ENCODE measurements around the gene SFMBT1.

Gene SFMBT1

DNA sequence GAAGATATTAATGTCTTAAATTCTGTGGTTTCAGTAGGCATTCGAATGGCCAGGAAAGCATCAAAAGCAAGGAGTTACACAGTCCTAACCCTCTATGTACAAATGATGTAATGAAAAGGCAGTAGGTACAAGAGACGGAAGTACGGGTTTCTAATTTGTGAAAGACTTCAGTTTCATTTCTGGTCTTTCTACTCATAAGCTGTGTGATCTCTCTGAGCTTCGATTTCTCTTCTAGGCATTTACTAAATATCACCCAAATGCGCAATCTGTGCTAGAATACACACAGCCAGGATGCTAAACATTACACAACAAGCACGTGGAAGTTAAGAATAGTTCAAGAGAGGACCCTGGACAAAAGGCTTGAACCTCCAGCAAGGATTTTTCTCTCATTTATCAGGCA is 130.6 kb downstream of the SFMBT1 start:
- DNase-seq = no peak

DNA sequence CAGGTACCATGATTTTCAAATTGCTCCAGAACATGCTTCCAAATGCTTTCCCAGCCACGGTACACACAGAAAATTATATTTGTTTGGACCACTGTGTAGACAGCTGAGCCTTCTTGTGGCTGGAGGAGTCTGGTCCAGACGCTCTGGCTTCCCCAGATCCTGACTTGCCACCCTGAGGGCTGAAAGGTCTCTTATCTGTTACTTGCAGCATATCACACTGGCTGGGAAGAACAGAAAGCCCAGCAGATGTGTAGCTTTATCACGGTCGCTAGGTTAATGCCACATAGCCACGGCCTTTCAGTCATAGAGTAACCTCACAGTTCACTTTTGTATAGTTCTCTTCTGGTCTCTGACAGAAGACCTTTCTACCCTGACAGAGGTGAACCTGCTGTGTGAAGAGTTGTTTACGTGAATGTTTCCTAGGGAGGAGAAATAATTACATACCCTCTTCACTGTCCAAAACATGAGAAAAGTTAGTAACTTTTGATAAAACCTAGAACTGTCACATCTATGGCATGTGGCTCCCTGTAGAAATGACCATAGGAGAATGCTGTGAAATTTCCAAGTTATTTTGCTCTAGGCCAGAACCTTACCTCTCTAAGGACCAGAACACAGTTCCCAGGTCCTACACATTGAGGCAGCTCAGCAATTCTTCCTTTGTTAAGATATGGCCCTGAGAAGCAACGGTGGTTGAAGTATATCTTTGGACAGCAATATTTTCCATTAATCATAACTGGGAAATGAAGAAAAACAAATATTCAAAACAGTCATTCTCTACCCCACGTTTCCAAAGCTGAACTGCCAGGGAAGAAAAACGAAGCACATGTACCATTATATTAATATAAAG is 132.8 kb downstream of the SFMBT1 start:
- no peak for DNase-seq

DNA sequence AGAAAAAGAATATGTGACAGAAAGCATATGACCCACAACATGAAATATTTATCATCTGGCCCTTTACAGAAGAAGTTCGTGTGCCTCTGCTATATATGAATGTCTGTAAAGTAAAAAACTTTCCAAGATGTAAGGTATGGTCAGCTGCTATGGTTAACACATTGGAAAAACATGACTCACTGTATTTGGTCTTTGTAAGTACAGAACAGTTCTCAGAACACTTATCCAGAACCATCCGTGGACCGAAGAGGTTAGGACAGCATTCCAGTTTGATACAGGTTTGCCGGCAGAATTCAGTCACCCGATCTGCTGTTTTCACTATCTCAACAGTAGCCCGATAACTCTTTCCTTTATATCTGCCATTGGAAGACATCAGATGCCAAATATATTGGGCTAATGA is 135.1 kb downstream of the SFMBT1 start:
- no peak for DNase-seq

DNA sequence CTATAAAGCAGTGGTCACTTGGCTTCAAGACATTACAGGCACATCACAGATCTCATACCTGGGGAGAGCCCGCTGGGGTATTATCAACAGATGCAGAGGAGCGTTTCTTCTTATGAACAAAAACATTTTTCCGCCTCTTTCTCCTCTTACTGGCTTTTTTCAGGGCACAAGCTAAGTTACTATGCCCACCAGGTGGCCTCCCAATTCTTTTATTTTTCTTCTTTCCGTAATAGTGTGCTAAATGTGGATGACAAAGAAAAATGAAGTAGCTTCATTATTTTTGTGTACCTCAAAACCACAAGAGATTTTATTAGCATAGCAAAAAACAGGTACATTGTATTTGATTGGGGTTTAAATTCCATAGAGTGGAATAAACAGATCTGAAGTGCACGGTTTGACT is 138.4 kb downstream of the SFMBT1 start:
- no peak for DNase-seq

DNA sequence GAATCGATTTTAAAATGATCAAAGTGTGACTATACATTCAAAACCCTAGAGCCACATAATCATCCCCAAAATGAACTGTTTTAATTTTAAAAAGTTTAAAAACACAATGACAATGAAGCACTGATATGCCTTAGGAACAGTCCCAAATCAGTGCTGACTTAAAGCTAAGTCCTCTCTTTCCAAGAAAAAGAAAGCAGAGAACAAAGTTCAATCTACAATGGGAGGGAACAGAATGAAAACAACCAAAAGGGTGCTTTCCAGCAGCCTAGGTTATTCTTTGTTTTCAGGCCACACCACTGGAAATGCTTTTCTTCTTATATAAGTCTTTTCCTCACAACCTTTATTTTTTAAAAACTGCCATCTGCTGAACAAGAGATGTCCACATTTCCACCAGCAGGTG is 141.3 kb downstream of the SFMBT1 start:
- no peak for DNase-seq

DNA sequence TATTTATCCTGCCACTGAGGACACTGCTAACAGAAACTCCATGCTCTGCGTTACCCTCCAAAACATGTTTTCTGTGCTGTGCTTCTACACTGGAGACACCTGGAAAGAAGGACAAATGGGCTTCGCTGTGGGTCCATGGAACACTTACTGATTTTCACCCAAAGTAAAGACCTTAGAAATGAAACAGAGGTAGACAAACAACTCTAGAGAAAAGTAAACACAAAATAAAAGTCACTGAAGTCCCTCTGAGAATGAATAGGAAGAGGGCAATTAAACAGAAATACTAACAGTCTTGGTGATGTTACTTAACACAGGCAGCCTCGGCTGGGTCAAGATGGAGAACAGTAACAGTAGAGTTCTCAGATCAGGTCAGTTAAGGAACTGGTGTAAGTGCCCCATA is 141.9 kb downstream of the SFMBT1 start:
- no peak for DNase-seq

DNA sequence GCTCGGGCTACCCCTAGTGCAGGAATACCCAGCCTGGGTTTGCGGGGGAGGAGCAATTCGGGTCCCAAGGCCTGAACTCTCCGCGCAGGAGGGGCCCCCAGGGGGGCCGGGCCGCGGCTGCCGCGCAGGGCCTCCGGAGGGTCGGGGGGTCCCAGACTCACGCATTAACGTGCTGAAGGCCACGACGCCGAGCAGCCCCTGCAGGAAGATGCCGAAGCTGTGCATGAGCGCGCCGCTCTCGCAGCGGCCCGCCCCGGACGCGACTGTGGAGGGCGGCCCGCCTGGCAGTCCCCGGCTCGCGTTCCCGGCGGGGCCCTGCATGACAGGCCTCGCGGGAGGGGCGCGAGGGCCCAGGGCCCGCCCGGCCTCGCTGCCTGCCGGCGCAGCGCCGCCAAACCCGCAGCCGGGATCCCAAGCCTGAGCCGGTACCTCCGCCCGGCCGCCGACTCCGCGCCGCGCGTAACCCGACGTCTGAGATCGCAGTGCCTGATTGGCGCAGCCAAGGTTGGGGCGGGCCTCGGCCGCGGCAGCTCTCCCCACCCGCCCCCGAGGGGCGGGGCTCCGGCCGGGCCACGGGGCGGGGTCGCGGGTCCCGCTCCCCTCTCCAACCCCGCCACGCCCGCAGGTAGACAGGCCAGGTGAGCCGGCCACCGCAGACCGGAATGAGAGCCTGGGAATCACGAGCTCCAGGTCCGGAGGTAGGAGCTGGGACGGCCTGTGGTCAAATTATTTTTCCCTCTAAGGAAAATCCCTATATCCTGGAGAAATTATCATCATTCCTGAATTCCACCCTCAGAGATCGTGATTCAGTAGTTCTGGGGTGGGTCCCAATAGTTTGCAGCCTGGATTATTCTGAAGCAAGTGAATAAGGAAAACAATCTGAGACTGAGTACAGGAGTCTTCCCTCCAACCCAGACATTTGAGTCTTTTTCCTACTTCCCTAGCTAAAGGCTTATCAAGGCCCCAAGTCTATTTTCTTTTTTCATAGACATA is 148.4 kb downstream of the SFMBT1 start, which contains the start of gene STIMATE:
TSS of gene STIMATE (minus strand) at position 419 of the 993 bp plus-strand sequence. CDS start at position 321, 98 bp downstream.
- DNase-seq = peak; percentile 85 to 92

DNA sequence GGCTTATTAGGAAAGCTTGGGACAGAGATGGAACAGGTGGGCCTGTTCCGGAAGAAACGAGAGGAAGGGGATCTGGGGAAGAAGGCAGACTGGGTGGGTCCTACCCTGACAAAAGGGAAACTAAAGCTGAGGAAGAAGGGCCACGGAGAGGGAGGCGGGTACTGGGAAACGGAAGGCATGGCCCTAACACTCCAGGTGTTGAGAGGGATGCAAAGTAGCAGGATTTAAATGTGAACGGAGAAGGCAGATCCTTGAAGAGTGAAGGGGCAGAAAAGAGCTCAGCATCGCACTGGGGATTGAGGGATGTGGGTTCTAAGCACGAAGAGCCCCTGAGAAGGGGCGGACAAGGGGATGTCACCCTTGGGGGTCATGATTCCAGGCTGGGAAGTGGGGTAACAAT is 149.3 kb downstream of the SFMBT1 start:
- no peak for DNase-seq

DNA sequence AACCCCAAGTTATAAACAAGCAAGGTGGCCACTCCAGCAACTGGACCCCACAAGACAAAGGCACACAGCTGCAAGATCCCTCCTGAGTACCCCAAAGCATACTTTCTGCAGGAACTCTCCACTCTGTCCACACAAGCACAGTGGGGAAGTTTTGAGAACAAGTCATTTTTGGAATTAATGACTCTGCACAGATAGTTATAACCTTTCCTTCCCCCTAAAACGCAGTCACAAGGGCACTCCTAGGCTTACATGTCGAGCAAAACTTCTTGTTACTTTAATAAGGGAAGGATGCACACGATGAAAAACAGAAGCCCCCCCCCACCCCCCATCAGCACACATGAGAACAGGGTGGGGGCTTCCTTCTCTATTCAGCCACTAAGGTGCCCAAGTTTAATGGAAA is 149.7 kb downstream of the SFMBT1 start:
- no peak for DNase-seq

DNA sequence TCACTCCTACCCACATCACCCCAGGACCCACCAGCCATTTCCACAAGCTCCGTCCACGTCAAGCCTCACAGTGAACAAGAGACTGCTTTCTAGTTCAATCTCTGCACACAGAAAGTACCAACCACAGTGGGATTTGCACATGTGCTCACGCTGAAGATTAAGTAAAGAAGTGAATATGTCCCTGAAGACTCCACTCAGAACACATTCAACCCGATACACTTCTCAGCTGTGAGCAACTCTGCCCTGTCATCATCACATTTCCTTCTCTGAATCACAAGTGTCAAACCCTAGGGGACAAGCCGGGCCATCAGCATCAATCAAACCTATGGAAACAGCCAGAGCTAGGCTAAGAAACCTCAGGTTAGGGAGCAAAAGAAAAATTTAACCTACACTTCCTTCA is 150.5 kb downstream of the SFMBT1 start:
- no peak for DNase-seq

DNA sequence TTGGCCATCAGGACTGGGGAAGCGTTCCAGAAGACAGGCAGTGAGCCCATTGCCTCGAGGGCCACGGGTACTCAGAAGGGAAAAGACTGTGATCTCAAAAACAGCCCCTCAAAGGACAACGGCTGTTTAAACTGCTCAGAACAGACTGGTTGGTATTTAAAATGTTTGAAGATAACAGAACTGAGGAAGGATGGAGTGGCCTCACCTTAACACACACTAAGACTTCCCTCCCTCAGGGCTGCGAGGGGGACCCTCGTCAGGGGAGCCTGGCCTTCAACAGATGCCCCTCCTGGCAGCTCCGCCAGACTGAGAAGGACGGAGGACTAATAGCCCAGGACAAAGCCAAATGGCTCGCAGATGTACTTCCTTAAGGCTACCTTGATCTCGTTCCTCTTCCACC is 151.1 kb downstream of the SFMBT1 start:
- no peak for DNase-seq

DNA sequence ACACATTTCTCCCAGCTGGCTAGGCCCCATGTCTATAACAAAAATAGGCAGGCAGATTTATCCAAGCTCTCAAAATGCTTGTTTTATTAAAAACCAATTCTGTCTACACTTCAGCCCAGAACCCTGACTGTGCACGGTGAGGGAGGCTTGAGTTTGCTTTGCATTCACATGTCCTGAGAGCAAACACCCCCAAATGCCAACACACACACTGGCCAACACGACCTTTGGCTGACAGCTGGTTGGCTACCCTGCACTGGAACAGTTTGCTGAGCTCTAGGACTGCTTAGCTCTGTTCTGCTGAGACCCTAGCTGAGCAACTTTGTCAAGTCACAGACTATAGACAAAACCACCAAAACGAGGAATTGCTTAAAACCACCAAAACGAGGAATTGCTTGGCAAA is 152.2 kb downstream of the SFMBT1 start:
- DNase-seq = no peak

DNA sequence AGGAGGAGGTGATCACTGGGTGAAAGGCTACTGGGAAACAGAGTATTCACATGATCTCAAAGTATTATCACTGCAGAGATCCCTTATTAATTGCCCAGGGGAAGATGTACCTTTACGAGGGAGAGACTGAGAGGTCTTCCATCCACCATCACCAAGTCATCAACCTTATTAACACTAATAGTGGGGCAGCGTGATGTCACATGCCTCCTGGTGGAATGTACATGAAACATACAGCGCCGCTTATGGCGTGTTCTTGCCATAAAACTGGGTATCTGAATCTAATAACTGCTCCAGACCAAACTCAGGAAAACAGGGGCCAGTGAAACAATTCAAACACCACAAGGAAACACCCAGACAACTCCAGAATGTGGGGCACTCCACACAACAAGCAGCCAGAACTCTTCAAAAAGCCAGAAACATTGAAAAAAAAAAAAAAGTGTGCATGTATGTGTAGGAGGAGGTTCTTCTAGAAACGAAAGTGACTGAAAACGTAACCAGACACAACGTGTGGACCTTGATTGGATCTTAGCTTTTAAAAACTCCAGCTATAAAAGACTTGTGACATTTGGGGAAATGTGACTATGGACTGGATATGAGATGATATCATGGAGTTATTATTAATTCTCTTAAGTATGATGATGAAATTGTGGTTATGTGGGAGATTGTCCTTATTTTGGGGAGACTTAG is 153.1 kb downstream of the SFMBT1 start:
- DNase-seq = peak; percentile 38 to 83

DNA sequence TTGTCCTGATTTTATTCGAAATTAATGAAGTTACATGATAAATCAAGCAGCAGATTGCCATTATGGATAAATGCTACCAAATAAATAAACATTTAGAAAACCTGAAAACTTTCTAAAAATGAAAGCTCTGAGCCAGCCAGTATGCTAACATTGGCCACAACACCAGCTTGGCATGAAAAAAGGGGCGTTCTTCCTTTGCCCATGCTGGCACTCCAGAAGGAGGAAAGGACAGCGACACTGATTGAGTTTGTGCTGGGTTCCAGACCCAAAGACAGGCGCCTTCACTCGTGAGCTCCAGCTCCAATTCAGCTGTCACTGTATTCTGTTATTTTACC is 153.6 kb downstream of the SFMBT1 start:
- DNase-seq = no peak

DNA sequence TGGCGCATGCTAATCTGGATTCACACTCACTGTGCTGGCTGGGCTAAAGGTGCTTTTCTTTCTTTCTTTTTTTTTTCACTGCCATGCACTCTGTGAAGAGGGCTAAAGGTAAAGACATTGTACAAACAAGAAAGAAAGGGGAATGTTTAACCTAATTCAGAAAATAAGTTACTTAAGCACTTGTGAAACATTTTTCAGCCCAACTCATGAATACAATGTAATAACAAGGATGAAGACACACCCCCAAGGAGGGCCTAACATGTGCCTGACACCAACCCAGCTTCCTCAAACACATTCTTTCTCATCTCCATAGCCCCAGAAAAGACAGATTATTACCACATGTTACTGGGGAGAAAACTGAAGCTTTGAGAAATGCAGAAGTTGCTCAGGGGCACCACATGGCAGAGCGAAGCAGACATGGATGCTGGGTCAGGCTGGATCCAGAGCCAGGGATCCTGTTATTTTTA is 154.2 kb downstream of the SFMBT1 start:
- peak; percentile 33 to 52 for DNase-seq

DNA sequence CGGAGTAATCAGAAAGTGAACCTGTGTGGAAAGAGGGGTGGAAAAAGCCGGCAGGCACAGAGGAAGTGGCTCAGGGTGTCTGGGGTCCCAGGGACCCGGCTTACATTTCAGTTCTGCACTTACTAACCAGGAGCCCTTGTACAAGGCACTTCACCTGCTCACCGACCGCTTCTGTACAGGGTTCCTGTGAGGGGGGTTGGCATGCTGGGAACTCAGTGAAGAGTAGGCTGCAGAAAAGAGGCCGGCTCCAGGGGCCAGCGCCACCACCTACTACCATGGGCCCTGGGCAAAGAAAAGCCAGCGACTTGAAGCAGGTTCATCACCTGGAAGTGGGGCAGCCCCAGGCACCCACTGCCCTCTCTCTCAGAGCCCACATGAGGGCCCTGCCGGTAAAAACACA is 154.7 kb downstream of the SFMBT1 start:
- DNase-seq = no peak

DNA sequence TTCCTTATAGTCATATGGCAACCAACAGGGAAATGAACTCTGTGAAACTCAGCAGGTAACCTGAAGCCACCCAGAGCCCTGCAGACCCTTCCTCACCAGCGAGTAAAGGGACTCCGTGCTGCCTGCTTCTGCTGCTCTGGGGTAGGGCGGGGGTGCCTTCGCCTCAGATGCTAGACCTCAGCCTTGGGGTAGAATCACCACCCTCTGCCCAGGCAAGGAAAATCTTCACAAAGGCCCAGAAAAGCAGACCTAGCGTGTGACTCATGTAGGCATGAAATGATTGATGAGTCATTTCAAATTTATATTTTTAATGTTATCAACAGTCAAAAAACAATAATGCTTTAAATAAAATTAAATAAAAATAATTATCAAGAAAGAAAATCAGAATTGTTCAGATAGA is 155.1 kb downstream of the SFMBT1 start:
- no peak for DNase-seq

DNA sequence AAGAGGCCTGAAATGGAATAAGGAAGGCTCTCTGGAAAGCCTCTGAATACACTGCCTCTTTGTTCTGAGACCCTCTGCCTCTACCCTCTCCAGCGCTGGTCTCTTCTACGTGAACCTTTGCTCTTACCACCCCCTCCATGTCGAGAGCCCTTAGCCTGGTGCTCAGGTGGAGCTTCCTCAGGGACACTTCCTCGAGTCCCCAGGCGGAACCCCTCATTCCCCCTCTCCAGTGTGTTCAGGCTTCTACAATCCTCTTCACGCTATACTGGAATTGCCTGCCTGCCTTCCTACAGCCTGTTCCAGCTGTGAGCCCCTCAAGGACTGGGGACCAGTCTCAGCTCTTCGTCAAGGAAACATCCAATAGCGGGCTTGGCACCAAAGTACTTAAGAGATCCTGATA is 156.0 kb downstream of the SFMBT1 start:
- no peak for DNase-seq

DNA sequence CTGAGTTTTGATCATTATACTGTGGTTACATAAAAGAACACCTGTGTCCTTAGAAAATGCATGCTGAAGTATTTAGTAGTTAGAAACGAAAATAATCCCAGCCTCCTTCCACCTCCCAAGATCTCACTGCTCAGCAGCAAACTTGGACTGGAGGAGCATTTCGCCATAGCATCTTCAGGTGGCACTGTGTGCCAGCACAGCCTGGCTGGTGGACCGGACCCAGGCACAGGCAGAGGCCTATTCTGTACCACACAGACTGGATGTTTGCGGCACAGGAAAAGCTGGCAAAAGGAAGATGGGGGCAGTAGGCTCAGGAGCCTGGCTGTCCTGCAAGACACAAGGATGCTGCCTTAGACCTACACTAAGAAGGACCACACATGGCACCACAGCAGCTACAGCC is 158.7 kb downstream of the SFMBT1 start:
- no peak for DNase-seq

DNA sequence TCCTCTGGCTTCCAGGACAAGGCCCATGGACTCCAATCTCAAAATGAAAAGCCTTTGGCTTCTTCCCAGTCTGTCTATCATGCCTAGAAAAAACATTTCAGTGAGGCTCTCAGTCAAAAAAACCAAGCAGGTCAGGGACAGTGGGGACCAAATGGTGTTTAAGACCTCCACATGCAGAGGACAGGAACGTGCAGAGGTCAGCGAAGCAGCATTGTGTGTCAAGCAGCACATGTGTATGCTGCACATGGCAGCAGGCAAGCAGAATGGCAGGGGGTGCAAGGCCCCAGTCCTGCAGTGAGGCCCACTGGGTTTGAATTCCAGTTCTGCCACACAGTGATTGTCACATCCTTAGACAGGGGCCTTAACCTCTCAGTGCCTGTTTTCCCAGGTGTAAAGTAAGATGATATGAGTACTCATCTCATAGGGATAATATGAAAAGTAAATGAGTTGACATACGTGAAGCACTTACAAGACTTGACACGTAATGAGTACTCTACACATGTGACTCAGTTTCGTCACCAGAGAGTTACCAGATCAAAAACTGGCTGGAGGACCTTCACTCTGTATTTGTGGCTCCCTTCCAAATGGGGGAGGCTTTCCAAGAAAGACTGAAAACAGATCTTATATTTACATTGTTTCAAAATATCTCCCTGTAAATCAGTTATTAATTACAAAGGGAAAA is 159.7 kb downstream of the SFMBT1 start:
- no peak for DNase-seq

DNA sequence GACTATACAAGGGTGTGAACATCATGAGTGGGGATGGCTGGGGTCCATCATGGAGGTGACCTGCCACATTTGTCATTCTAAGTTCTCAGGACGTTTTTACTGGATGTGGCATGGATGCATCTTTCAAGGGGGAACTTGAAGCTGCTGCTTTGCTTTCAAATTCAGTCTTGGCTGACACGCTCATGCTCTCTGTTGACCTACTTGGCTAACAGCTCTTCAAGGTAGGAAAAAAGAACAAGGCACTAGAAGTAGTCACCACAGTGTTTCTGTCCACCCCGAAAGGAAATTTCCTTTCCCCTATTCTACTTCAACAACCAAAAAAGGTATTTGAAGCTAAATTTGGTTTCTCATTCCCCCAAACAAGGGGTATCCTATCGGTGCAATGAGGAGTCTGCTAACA is 163.5 kb downstream of the SFMBT1 start:
- DNase-seq = no peak

DNA sequence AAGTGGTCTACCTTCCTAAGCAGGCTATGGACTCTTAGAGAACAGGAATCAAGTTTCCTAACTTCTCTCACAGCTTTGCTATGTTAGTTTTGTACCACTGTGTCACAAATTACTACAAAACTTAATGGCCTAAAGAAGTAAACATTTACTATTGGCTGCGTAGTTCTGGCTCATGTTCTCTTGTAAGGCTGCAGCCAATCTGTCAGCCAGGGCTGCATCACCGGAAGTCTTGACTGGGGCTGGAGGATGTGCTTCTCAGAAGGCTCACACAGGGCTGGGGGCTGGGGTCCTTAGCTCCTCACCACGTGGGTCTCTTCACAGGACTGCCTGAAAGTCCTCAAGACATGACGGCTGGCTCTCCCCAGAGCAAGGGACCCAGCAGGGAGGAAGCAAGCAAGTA is 164.0 kb downstream of the SFMBT1 start:
- no peak for DNase-seq

DNA sequence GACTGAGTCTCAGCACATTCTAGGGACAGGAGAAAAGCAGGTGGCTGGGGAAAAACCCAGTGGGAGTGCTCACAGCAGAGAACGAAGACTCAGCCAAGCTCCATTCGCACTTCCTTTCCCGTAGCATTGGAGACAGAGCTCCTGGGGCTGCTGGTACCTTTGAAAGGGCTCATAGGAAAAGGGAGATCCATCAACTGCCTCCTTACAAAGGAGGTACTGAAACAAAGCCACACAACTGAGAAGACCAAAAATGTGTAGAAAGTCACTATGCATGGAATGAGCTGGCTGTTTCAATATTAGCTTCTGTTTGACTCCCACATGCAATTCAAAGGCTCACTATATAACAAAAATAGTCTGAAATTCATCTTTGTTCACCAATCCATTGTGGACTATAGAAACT is 165.4 kb downstream of the SFMBT1 start:
- DNase-seq = no peak
